Skin of body (tissue), 2 donors: ENCODE results near the gene F13A1. TPM values are rescaled to one million over a fixed set of nuclear protein-coding genes. Genes with fewer than 3 reads are reported as not detected.

Experiments used
- DNase-seq: peaks from one replicate; lab custom pipeline; 2025; lab: John Stamatoyannopoulos, UW
- total RNA-seq: library from RNA; depleted of rRNA; stranded (reverse); fragments of >200 nt; gene quantifications from one replicate; pipeline ENCODE4 v1.2.3, GENCODE V29; 2014

The F13A1 gene
- total RNA-seq, 1 donor from 2014 or later: 106 TPM

GRCh38 chr6:6195080-6195479 lies 125.4 kb downstream of the F13A1 start:
- no peak for DNase-seq

GRCh38 chr6:6193221-6193745 lies 127.2 kb downstream of the F13A1 start:
- no peak for DNase-seq

- DNase-seq: no peak
These were observed 128.6 kb downstream of the F13A1 start for GRCh38 chr6:6191909-6192308.

GRCh38 chr6:6191476-6191875 lies 129.0 kb downstream of the F13A1 start:
- no peak for DNase-seq

GRCh38 chr6:6180684-6181083 lies 139.8 kb downstream of the F13A1 start:
- no peak for DNase-seq

- DNase-seq: no peak
These were observed 140.4 kb downstream of the F13A1 start for GRCh38 chr6:6179858-6180623.

- no peak for DNase-seq
These were observed 141.7 kb downstream of the F13A1 start for GRCh38 chr6:6178795-6179194.

GRCh38 chr6:6177754-6178153 lies 142.7 kb downstream of the F13A1 start:
- no peak for DNase-seq

- no peak for DNase-seq
These were observed 143.8 kb downstream of the F13A1 start for GRCh38 chr6:6176586-6177228.

GRCh38 chr6:6176127-6176526 lies 144.3 kb downstream of the F13A1 start:
- no peak for DNase-seq

- no peak for DNase-seq
These were observed 151.3 kb downstream of the F13A1 start for GRCh38 chr6:6169141-6169540.

GRCh38 chr6:6166064-6166463 lies 154.4 kb downstream of the F13A1 start:
- DNase-seq: no peak

- DNase-seq: no peak
These were observed 156.1 kb downstream of the F13A1 start for GRCh38 chr6:6164367-6164766.

- no peak for DNase-seq
These were observed 166.1 kb downstream of the F13A1 start for GRCh38 chr6:6154335-6154734.

GRCh38 chr6:6152060-6152459 lies 168.4 kb downstream of the F13A1 start:
- no peak for DNase-seq

- DNase-seq: no peak
These were observed 172.2 kb downstream of the F13A1 start for GRCh38 chr6:6148192-6148815.

GRCh38 chr6:6131492-6132109 lies 188.9 kb downstream of the F13A1 start:
- DNase-seq: no peak

- DNase-seq: no peak
These were observed 195.0 kb downstream of the F13A1 start for GRCh38 chr6:6125495-6125894.

GRCh38 chr6:6123803-6124202 lies 196.7 kb downstream of the F13A1 start:
- no peak for DNase-seq

GRCh38 chr6:6121943-6122342 lies 198.5 kb downstream of the F13A1 start:
- DNase-seq: no peak

- DNase-seq: no peak
These were observed 214.9 kb downstream of the F13A1 start for GRCh38 chr6:6105472-6106036.
